Stimulated activated naive B cell treated with anti-CD40 and anti-IgM and Interleukin-4, amounts not matched to agents 10 μg/mL and 1 μg/mL and 100 μg/mL, for 72 hours (primary cell): ENCODE results near the gene KIF20B.
A peak's percentile ranks its signal among the peaks of the same experiment; 100 is the strongest.

Experiments
- ATAC-seq, 2 donors: fragments of 150-1000 bp; cut with Tn5 transposase; replicated peaks; 2 replicates each; pipeline ENCODE4 v1.10.0; 2021; ENCODE audit warnings: moderate library complexity in 1 of 2
- DNase-seq: peaks from one replicate; pipeline ENCODE4 v3.0.0; 2021
- H3K27ac Mint-ChIP-seq: one replicate; pipeline ENCODE4 v1.8.0; 2022; ENCODE audit warnings: mild to moderate bottlenecking, mixed read lengths
- H3K27me3 Mint-ChIP-seq, 2 donors: one replicate each; pipeline ENCODE4 v1.8.0; 2022; ENCODE audit warnings: mixed read lengths in 2 of 2
- H3K36me3 Mint-ChIP-seq, 2 donors: one replicate each; pipeline ENCODE4 v1.8.0; 2022; ENCODE audit warnings: mixed read lengths in 2 of 2, mild to moderate bottlenecking in 1 of 2
- H3K4me1 Mint-ChIP-seq, 2 donors: one replicate each; pipeline ENCODE4 v1.8.0; 2022; ENCODE audit warnings: mixed read lengths in 2 of 2, mild to moderate bottlenecking in 1 of 2
- H3K4me3 Mint-ChIP-seq, 2 donors: one replicate each; pipeline ENCODE4 v1.8.0; 2022; ENCODE audit warnings: mild to moderate bottlenecking in 2 of 2, mixed read lengths in 2 of 2, moderate library complexity in 1 of 2
- H3K9me3 Mint-ChIP-seq, 2 donors: one replicate each; pipeline ENCODE4 v1.8.0; 2022; ENCODE audit warnings: mixed read lengths in 2 of 2, mild to moderate bottlenecking in 1 of 2

KIF20B gene

DNA sequence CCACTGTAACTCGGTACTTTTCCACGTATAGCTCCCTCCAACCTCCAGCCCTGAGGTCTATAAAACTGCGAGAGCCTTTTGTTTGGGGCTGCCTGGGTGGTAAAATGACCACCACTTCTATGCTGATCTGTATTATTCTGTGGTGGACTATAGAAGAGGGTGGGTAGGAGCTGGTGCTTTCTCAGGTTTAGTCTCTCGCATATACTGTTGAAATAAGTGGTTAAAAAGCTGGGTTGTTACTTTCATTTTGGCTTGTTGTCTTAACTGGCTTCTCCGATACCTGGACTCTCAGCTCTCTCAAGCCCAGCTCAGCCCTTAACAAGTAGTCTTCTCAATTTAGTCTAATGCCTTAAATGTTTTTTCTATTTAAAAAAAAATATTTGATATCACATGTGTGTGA is 70.3 kb downstream of the KIF20B start:
- DNase-seq (no peak), ATAC-seq (no peak)
- H3K4me3 Mint-ChIP-seq = no peak overlapping the region
- H3K36me3 Mint-ChIP-seq = peaks cover 39 to 41% of the 10 kb centered on the region in 2 donors
- peaks cover 0 to 3% of the 10 kb centered on the region in 2 donors for H3K9me3 Mint-ChIP-seq
- peaks cover 2 to 10% of the 10 kb centered on the region in 2 donors for H3K4me1 Mint-ChIP-seq
- no peaks in the 10 kb centered on the region for H3K27me3 Mint-ChIP-seq
- no peak overlapping the region for H3K27ac Mint-ChIP-seq

DNA sequence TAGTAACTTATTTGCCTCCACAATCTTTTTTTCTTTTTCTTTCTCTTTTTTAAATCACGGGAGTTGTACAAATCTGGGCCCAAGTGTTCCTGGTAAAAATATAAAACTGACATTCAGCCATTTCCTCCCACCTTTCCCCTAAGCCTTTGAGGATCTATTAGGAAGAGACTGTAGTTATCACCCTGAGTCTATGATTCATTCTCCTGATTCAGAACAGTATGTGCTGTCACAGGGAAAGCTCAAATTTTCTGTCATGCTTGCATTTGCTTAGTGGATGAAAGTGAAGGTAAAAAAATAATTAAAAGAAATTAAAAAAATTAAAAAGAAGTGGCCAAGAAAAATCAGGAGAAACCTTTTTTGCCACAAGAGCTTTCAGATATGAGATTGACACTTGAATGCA is 71.7 kb downstream of the KIF20B start:
- Mint-ChIP-seq H3K9me3 (peaks cover 0 to 3% of the 10 kb centered on the region in 2 donors), H3K27ac (peak overlapping the region; percentile 56), H3K4me3 (no peak overlapping the region), H3K27me3 (no peaks in the 10 kb centered on the region), H3K36me3 (peaks cover 45 to 49% of the 10 kb centered on the region in 2 donors), H3K4me1 (peaks cover 2 to 10% of the 10 kb centered on the region in 2 donors)
- no peak for DNase-seq
- ATAC-seq = no peak

DNA sequence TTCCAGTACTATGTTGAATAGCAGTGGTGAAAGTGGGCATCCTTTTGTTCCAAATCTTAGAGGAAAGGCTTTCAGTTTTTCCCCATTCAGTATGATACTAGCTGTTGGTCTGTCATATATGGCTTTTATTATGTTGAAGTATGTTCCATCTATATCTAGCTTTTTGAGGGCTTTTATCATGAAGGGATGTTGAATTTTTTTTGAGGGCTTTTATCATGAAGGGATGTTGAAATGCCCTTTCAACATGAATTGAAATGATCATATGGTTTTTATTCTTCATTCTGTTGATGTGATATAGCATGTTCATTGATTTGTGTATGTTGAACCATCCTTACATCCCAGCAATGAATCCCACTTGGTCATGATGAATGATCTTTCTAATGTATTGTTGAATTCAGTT is 75.3 kb downstream of the KIF20B start:
- no peaks in the 10 kb centered on the region for H3K27me3 Mint-ChIP-seq
- no peaks in the 10 kb centered on the region for H3K4me1 Mint-ChIP-seq
- H3K9me3 Mint-ChIP-seq = peaks cover 0 to 3% of the 10 kb centered on the region in 2 donors
- peaks cover 35 to 46% of the 10 kb centered on the region in 2 donors for H3K36me3 Mint-ChIP-seq
- no peak for ATAC-seq
- no peak for DNase-seq
- no peak overlapping the region for H3K27ac Mint-ChIP-seq
- H3K4me3 Mint-ChIP-seq = no peak overlapping the region

DNA sequence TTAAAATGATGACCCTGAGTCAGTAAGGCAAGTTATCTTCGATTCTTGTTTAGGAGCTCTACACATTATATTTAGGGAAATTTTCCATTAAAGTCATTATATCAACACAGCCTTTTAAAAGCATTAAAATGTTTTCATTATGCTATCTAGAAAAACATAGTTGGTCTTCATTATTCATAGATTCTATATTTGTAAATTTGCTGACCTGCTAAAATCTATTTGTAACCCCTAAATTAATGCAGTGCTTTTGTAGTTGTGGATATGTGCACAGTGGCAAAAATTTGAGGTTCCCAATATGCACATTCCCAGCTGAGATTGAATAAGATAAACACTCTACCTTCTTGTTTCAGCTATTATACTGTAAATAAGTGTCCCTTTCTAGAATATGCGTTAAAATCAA is 81.1 kb downstream of the KIF20B start:
- no peak overlapping the region for H3K27ac Mint-ChIP-seq
- DNase-seq = no peak

DNA sequence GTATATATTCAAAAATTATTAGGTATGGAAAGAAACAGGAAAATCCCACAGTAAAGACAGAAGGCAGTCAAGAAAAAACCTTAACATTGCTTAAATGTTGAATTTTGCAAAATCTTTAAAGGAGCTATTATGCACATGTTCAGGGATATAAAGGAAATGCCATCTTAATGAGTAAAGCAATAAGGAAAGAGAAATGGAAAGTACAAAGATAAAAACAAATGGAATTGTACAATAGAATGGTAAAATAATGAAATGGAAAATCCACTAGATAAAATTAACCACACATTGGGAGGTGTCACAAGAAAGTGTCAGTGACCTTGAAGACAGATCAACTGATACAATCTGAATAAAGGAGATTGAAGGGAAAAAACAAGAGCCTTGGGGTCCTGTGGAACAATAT is 82.0 kb downstream of the KIF20B start:
- Mint-ChIP-seq H3K9me3 (peaks cover 2 to 4% of the 10 kb centered on the region in 2 donors), H3K27ac (no peak overlapping the region), H3K36me3 (peaks cover 3 to 15% of the 10 kb centered on the region in 2 donors), H3K27me3 (no peaks in the 10 kb centered on the region), H3K4me1 (no peaks in the 10 kb centered on the region), H3K4me3 (no peak overlapping the region)
- no peak for DNase-seq
- ATAC-seq = no peak

More for the DNA sequence above, 81.1 kb downstream of the KIF20B start:
- Mint-ChIP-seq H3K36me3 (peaks cover 7 to 22% of the 10 kb centered on the region in 2 donors), H3K9me3 (peaks cover 2 to 4% of the 10 kb centered on the region in 2 donors), H3K4me3 (no peak overlapping the region), H3K4me1 (no peaks in the 10 kb centered on the region), H3K27me3 (no peaks in the 10 kb centered on the region)
- no peak for ATAC-seq

DNA sequence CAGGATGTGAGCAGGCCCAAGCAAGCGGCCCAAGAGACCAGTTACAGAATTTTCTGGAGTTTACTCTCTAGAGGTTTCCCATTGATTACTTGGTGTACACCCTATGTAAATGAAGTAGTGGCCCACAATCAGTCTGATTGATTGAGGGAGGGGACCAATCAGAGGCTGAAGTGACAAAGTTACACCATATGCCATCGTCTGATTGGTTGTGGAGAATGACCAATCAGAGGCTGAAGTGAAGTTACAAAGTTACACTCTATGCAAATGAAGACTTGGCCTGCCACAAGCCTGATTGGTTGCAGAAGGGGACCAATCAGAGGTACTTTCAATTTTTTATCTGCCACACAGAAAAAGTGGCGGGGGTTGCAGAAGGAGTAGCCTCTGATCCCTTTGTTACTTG is 83.7 kb downstream of the KIF20B start:
- ATAC-seq (no peak), DNase-seq (no peak)
- peaks cover 0 to 8% of the 10 kb centered on the region in 2 donors for H3K27me3 Mint-ChIP-seq
- no peak overlapping the region for H3K27ac Mint-ChIP-seq
- H3K36me3 Mint-ChIP-seq = peaks cover 2 to 6% of the 10 kb centered on the region in 2 donors
- H3K4me3 Mint-ChIP-seq = no peak overlapping the region
- peaks cover 2 to 4% of the 10 kb centered on the region in 2 donors for H3K9me3 Mint-ChIP-seq
- H3K4me1 Mint-ChIP-seq = peaks cover 0 to 5% of the 10 kb centered on the region in 2 donors

DNA sequence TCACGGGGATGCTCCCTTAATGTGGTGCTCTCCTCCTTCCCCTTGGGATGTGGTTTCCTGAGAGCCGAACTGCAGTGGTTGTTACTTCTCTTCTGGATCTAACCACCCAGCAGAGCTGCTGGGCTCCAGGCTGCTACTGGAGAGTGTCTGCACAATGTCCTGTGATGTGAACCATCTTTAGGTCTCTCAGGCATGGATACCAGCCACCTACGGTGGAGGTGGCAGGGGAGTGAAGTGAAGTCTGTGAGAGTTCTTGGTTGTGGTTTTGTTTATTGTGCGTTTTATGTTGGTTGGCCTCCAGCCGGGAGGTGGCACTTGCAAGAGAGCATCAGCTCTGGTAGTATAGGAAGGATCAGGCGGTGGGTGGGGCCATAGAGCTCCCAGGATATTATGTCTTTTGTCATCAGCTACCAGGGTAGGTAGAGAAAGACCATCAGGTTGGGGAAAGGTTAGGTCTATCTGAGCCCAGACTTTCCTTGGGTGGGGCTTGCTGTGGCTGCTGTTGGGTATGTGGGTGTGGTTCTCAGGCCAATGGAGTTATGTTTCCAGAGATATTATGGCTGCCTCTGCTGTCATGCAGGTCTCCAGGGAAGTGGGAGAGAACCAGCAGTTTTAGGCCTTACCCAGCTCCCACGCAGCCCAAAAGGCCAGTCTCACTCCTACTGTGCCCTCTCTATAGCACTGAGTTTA is 87.9 kb downstream of the KIF20B start:
- Mint-ChIP-seq H3K27ac (no peak overlapping the region), H3K4me1 (peaks cover 0 to 7% of the 10 kb centered on the region in 2 donors), H3K27me3 (peaks cover 0 to 8% of the 10 kb centered on the region in 2 donors), H3K9me3 (peaks cover 2 to 4% of the 10 kb centered on the region in 2 donors), H3K36me3 (peaks cover 2 to 3% of the 10 kb centered on the region in 2 donors), H3K4me3 (no peak overlapping the region)
- ATAC-seq = no peak
- no peak for DNase-seq

DNA sequence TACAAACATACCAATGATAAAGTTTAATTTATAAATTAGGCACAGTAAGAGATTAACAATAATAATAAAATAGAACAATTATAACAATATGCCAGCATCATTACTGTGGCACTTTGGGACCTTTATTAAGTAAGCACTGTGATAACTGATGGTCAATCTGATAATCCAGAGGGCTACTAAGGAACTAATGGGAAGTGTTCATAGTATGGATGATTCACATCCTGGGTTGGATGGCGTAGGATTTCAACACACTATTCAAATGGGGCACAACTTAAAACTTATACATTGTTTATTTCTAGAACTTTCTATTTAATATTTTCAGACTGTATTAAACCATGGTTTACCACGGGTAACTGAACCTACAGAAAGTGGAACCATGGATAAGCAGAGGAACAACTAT is 90.8 kb downstream of the KIF20B start:
- no peak for DNase-seq
- Mint-ChIP-seq H3K9me3 (no peaks in the 10 kb centered on the region), H3K4me3 (no peak overlapping the region)

DNA sequence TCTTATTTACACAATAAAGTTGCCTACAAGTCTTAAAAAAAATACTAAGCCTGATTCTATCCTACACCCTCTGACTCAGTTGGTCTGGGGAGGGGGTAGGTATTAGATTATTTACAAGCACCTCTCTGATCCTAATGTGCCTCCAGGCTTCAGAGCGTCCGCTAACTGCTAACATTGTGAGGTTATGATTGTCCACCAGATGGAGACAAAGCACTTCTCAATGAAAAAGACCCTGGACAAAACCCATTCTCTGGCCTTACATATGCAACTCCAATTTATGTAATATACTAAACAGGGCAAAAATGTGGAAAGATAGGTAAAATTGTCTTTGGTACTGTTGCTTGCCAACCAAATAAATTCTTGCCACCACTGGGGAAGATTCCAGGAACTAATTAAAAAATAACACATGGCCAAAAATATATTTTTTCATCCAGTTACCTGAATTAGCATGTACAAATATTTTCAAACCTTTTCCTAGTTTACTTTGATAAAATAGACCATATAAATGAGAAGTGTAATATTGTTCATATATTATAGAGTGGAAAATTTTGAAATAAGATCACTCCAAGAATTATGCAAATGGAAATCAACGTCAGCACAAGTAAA is 92.4 kb downstream of the KIF20B start:
- Mint-ChIP-seq H3K27ac (no peak overlapping the region), H3K4me1 (peaks cover 8 to 12% of the 10 kb centered on the region in 2 donors), H3K9me3 (no peaks in the 10 kb centered on the region), H3K36me3 (no peaks in the 10 kb centered on the region), H3K27me3 (peaks cover 0 to 7% of the 10 kb centered on the region in 2 donors), H3K4me3 (no peak overlapping the region)
- DNase-seq = peak; percentile 35
- ATAC-seq = peak; percentile 79 to 83

More for the DNA sequence above, 90.8 kb downstream of the KIF20B start:
- H3K4me1 Mint-ChIP-seq = peaks cover 8 to 12% of the 10 kb centered on the region in 2 donors
- H3K27ac Mint-ChIP-seq = no peak overlapping the region
- peaks cover 0 to 8% of the 10 kb centered on the region in 2 donors for H3K27me3 Mint-ChIP-seq
- ATAC-seq = no peak
- no peaks in the 10 kb centered on the region for H3K36me3 Mint-ChIP-seq

DNA sequence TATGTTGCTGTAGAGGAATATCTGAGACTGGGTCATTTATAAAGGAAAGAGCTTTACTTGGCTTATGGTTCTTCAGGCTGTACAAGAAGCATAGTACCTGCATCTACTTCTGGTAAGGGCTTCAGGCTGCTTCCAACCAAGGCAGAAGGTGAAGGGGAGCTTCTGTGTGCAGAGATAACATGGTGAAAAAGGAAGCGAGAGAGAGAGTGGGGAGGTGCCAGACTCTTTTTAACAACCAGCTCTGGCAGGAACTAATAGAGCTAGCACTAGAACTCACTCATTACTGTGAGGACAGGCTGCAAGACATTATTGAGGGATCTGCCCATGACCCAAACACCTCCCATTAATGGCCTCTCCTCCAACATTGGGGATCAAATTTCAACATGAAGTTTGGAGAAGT is 94.5 kb downstream of the KIF20B start:
- DNase-seq = no peak
- peak overlapping the region; percentile 7 for H3K27ac Mint-ChIP-seq
- no peak overlapping the region for H3K4me3 Mint-ChIP-seq
- no peaks in the 10 kb centered on the region for H3K36me3 Mint-ChIP-seq
- H3K4me1 Mint-ChIP-seq = peaks cover 5 to 18% of the 10 kb centered on the region in 2 donors
- peak; percentile 43 to 58 for ATAC-seq
- H3K27me3 Mint-ChIP-seq = peaks cover 0 to 4% of the 10 kb centered on the region in 2 donors
- H3K9me3 Mint-ChIP-seq = no peaks in the 10 kb centered on the region

DNA sequence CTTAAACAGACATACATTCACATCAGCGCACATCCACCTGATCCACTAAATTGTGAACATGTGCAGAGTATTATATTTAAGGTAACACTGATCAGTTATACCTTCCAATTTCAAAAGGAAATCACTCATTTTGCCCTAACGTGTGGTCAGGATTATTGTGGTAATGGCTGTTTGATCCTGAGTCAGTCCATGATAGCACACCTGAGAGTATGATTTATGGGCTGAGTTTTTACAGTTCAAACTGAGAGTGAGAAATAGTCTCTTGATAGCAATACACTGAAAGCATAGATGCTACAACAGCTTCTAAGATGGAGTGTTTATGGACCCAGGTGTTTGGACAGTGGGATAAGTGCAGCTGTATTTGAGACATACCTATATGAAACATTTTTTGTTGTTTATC is 96.7 kb downstream of the KIF20B start:
- ATAC-seq = no peak
- Mint-ChIP-seq H3K27ac (no peak overlapping the region), H3K4me3 (no peak overlapping the region), H3K9me3 (no peaks in the 10 kb centered on the region), H3K4me1 (peaks cover 5 to 18% of the 10 kb centered on the region in 2 donors), H3K36me3 (no peaks in the 10 kb centered on the region), H3K27me3 (peaks cover 0 to 6% of the 10 kb centered on the region in 2 donors)
- DNase-seq = no peak

DNA sequence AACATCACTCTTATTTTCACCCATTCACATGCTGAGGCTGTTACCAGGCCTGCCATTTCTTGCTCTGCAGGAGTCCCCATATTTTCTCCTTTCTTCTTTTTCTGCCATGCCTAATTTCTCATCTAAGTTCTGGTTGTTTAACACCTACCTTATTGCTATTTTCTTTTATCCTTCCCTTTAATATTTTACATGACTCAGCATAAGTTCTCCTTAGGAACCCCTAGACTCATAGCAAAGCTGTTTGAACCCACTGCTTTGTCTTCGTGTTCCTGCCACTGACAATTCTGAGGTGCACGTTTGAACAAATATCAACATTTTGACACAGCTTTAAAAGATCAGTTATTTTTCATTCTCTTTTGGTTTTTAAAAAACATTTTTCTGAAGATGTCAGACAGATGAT is 98.2 kb downstream of the KIF20B start:
- no peak overlapping the region for H3K4me3 Mint-ChIP-seq
- H3K27ac Mint-ChIP-seq = peak overlapping the region; percentile 16
- peaks cover 5 to 18% of the 10 kb centered on the region in 2 donors for H3K4me1 Mint-ChIP-seq
- H3K27me3 Mint-ChIP-seq = peaks cover 0 to 6% of the 10 kb centered on the region in 2 donors
- H3K9me3 Mint-ChIP-seq = no peaks in the 10 kb centered on the region
- DNase-seq (no peak), ATAC-seq (no peak)
- no peaks in the 10 kb centered on the region for H3K36me3 Mint-ChIP-seq

DNA sequence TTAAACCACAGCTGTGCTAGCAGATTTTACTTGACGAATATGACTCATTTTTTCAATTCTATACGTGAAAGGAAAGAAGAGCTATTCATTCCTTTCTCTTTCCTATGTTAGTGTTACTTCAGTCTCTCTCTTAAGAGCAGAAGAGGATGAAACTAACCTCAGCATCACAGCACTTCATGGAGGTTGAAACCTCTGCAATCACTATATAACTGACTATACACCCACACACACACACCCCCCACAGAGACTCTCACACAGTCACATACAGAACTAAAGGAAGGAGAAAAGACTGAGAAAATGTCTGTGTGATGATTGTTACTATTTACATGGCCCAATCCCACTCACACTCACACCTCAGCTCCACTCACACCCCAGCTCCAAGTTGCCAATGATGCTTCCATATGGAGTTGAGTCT is 104.2 kb downstream of the KIF20B start:
- ATAC-seq = peak; percentile 27 to 65
- no peaks in the 10 kb centered on the region for H3K36me3 Mint-ChIP-seq
- H3K4me3 Mint-ChIP-seq = no peak overlapping the region
- H3K9me3 Mint-ChIP-seq = no peaks in the 10 kb centered on the region
- no peak overlapping the region for H3K27ac Mint-ChIP-seq
- H3K4me1 Mint-ChIP-seq = peaks cover 5 to 7% of the 10 kb centered on the region in 2 donors
- peaks cover 0 to 5% of the 10 kb centered on the region in 2 donors for H3K27me3 Mint-ChIP-seq
- DNase-seq = no peak

DNA sequence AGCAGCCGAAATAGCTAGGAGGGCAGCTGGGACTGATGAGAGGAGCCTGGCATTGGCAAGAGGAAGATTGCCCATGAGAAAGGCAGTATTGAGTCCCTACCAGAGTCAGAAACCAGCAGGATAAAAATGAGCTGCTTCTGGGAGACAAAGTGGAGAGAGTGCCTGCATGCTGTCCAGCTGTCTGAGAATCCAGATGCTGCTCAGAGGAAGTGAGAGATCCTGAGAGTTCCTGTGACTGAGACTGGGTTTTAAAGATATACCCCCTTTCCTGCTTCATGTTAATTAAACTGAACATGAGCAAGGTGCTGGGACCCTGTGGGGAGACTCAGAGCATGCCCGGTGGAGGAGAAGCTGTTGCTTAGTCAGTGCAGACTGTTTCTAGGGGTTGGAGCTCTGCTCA is 107.5 kb downstream of the KIF20B start:
- Mint-ChIP-seq H3K4me3 (no peak overlapping the region), H3K4me1 (peaks cover 7 to 8% of the 10 kb centered on the region in 2 donors), H3K27ac (no peak overlapping the region), H3K36me3 (no peaks in the 10 kb centered on the region), H3K9me3 (no peaks in the 10 kb centered on the region), H3K27me3 (no peaks in the 10 kb centered on the region)
- peak; percentile 27 to 29 for ATAC-seq
- DNase-seq = no peak

DNA sequence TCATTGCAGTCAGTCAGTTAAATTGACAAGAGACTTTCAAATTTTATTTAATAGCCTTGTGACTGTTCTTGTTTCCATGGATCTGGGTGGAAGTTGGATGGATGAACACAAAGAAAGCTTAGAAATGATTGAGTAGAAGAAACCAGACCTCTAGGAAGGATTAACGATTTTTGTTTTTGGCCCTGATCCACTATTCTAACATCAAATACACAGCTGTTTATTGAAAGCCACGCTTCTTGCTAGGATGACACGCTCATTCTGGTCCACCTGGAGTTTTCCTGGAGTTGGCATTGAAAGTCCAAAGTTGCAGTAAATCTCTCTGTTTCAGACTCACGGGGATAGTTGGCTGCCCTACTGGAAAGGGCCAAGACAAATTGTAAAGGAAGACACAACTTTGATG is 108.4 kb downstream of the KIF20B start:
- no peak overlapping the region for H3K4me3 Mint-ChIP-seq
- H3K27me3 Mint-ChIP-seq = no peaks in the 10 kb centered on the region
- no peaks in the 10 kb centered on the region for H3K36me3 Mint-ChIP-seq
- ATAC-seq = no peak
- no peak overlapping the region for H3K27ac Mint-ChIP-seq
- H3K4me1 Mint-ChIP-seq = peaks cover 7 to 11% of the 10 kb centered on the region in 2 donors
- H3K9me3 Mint-ChIP-seq = no peaks in the 10 kb centered on the region
- no peak for DNase-seq
